ENCODE measurements around the gene ATP13A3. TPM values are rescaled to one million over a fixed set of nuclear protein-coding genes. Genes with fewer than 3 reads are reported as not detected.

Gene ATP13A3
- total RNA-seq, 4 donors from 2014 or later = 55.6 to 166 (median 94.7) TPM

GRCh38 chr3:194368918-194369317 lies 117.9 kb downstream of the ATP13A3 start:
- no peaks in the 10 kb centered on the region for H3K9me3 ChIP-seq
- no peak overlapping the region for H3K27ac ChIP-seq
- no peak for DNase-seq
- WGBS, 2 donors = 75 to 78% methylated on average over 5 of the region's 6 CpGs
- H3K27me3 ChIP-seq = peaks cover 0 to 61% (median 2%) of the 10 kb centered on the region in 4 donors
- no peak overlapping the region for H3K4me3 ChIP-seq
- peaks cover 0 to 11% (median 7%) of the 10 kb centered on the region in 3 donors for H3K4me1 ChIP-seq
- no peaks in the 10 kb centered on the region for H3K36me3 ChIP-seq
- intact Hi-C loops (cut with DNase I) = no loop called here
- TF ChIP-seq CTCF (IDR thresholded peaks at IDR 0.05) (no peak), POLR2A (IDR thresholded peaks at IDR 0.05) (no peak)

GRCh38 chr3:194367992-194368841 lies 118.6 kb downstream of the ATP13A3 start:
- H3K9me3 ChIP-seq = no peaks in the 10 kb centered on the region
- peaks cover 0 to 68% (median 2%) of the 10 kb centered on the region in 4 donors for H3K27me3 ChIP-seq
- H3K36me3 ChIP-seq = no peaks in the 10 kb centered on the region
- DNase-seq = no peak
- H3K27ac ChIP-seq = no peak overlapping the region
- H3K4me1 ChIP-seq = peaks cover 0 to 11% (median 7%) of the 10 kb centered on the region in 3 donors
- intact Hi-C loops (cut with DNase I) = no loop called here
- TF ChIP-seq CTCF (IDR thresholded peaks at IDR 0.05) = no peak
- TF ChIP-seq POLR2A (IDR thresholded peaks at IDR 0.05) = no peak
- 53 to 65% methylated on average over 13 to 14 of the region's 18 CpGs for WGBS, 2 donors
- no peak overlapping the region for H3K4me3 ChIP-seq

DNA sequence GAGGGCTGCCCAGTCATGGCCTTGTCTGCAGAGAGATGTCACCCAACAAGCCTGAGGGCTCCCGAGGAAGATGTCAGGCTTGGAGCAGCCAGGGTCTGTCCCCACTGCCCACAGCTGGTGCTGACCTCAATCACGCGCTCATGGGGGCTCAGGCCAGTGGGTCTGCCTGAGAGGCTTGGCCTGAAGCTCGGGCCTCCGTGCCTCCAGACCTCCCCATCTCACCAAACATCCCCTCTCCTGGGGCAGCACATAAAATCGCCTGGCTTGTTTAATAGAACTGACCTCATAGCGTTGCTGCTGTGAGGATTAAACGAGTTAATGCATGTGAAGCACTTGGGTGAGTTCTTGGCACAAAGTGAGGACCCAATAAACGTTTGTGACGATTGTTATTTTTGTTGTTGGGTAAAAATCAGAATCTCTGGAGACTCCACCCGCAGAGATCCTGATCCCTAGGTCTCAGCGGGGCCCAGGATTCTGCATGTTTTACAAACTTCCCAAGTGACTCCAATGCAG lies 120.8 kb downstream of the ATP13A3 start:
- no peak for TF ChIP-seq POLR2A (IDR thresholded peaks at IDR 0.05)
- TF ChIP-seq CTCF (IDR thresholded peaks at IDR 0.05) = no peak
- intact Hi-C loops (cut with DNase I) = no loop called here
- H3K4me1 ChIP-seq = peaks cover 0 to 11% (median 7%) of the 10 kb centered on the region in 3 donors
- H3K4me3 ChIP-seq = no peak overlapping the region
- H3K27me3 ChIP-seq = peaks cover 0 to 60% (median 2%) of the 10 kb centered on the region in 4 donors
- no peak for DNase-seq
- no peaks in the 10 kb centered on the region for H3K36me3 ChIP-seq
- H3K27ac ChIP-seq = no peak overlapping the region
- H3K9me3 ChIP-seq = no peaks in the 10 kb centered on the region
- WGBS, 2 donors = 33 to 63% methylated on average over 6 to 11 of the region's 12 CpGs

DNA sequence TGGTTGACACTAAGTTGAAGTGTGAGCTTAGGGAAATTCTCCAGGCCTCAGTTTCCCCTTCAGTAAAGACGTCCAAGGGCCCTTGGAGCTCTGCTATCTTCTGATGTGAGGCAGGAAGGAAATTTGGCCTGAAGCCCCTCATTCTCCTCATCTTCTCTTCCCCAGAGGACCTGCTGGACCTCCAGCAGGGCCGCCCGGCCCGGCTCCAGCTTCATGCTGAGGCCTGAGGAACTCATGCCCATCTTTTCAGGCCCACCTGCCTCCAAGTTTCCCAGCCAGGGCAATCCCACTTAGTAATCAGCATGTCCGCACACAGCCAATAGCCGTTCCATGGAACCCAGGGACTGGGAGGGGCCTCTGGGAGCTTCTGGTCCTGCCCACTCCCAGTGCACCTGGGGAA lies 121.3 kb downstream of the ATP13A3 start:
- Histone ChIP-seq H3K4me1 (peaks cover 0 to 11% (median 7%) of the 10 kb centered on the region in 3 donors), H3K36me3 (no peaks in the 10 kb centered on the region), H3K9me3 (no peaks in the 10 kb centered on the region), H3K4me3 (no peak overlapping the region), H3K27me3 (peaks cover 0 to 55% (median 2%) of the 10 kb centered on the region in 4 donors), H3K27ac (no peak overlapping the region)
- DNase-seq = no peak
- WGBS, 2 donors = 80 to 88% methylated on average over 3 to 6 of the region's 6 CpGs
- TF ChIP-seq CTCF (IDR thresholded peaks at IDR 0.05) = no peak
- no peak for TF ChIP-seq POLR2A (IDR thresholded peaks at IDR 0.05)
- intact Hi-C loops (cut with DNase I) = no loop called here

Data from esophagus squamous epithelium (tissue), 5 donors.